ENCODE results near the gene INHBB. TPM values are rescaled to one million over a fixed set of nuclear protein-coding genes. Genes with fewer than 3 reads are reported as not detected.

Gene INHBB
- total and polyA plus RNA-seq, 2 experiments from 2014 or later: 2.7 to 6.6 TPM

DNA sequence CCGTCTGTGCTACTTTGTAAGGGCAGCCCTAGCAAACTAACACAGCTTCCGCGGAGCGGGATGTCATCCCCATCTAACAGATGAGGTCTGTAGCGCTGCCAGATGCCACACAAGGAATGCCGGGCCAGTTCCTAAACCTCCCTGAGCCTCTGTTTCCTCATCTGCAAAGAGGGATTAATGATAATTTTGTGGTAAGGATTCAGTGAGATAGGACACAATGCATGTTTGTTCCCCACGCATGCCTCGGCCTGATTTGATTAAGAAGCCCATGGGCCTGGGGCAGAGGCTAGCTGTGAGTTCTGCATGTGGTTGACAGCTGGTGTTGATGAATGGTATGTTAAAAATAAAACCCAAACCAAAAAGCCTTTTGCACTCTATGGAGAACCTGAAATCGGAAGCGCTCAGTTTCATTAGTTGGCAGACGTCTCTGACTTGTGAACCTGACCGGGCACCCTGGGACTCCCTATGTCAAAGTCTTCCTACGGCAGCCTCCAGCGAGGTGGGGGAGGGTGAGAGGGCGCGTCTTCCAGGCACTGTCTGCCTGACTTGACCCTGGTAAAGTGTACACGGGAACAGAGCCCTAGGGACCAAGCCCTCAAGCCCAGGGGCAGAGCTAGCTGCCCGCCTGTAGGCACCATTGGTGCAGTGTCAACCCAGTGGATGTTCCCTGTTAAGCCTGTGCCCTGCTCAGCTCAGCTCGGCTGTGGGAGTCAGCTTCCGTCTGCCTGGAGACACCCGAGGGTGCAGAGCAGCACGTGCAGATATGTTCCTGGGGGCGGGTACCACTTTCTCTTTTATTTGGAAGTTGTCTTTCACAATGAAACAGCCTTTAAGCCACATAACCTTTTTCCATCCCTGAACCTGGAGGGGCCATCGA lies 14.8 kb upstream of the INHBB start:
- Histone ChIP-seq H3K4me2 (no peak overlapping the region), H4K20me1 (ENCODE audit: insufficient read depth, poor library complexity, severe bottlenecking) (no peaks in the 10 kb centered on the region), H3K4me3 (no peak overlapping the region), H3K9me2 (replicated peaks; ENCODE audit: insufficient read depth) (no peaks in the 10 kb centered on the region), H3K79me2 (no peaks in the 10 kb centered on the region), H3K27me3 (no peaks in the 10 kb centered on the region), H3K27ac (no peak overlapping the region), H3K4me1 (ENCODE audit: insufficient read depth) (no peaks in the 10 kb centered on the region), H2AFZ (no peak overlapping the region), H3K36me3 (replicated peaks; ENCODE audit: insufficient read depth, low read depth) (no peaks in the 10 kb centered on the region), H3K9me3 (ENCODE audit: low read depth) (no peaks in the 10 kb centered on the region)
- 85% methylated on average over 24 of the region's 24 CpGs for WGBS (ENCODE audit: low lambda C conversion rate, missing lambda C conversion rate)
- no peak for DNase-seq (ENCODE audit: low spot score)
- TF ChIP-seq, protein P1, sequence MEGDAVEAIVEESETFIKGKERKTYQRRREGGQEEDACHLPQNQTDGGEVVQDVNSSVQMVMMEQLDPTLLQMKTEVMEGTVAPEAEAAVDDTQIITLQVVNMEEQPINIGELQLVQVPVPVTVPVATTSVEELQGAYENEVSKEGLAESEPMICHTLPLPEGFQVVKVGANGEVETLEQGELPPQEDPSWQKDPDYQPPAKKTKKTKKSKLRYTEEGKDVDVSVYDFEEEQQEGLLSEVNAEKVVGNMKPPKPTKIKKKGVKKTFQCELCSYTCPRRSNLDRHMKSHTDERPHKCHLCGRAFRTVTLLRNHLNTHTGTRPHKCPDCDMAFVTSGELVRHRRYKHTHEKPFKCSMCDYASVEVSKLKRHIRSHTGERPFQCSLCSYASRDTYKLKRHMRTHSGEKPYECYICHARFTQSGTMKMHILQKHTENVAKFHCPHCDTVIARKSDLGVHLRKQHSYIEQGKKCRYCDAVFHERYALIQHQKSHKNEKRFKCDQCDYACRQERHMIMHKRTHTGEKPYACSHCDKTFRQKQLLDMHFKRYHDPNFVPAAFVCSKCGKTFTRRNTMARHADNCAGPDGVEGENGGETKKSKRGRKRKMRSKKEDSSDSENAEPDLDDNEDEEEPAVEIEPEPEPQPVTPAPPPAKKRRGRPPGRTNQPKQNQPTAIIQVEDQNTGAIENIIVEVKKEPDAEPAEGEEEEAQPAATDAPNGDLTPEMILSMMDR (IDR thresholded peaks at IDR 0.05; ENCODE audit: poor library complexity): no peak
- TF ChIP-seq EZH2 (IDR thresholded peaks at IDR 0.05; ENCODE audit: borderline replicate concordance) (no peak), EZH2phosphoT487 (IDR thresholded peaks at IDR 0.05; ENCODE audit: low read depth, severe bottlenecking, unreplicated experiment) (no peak)

DNA sequence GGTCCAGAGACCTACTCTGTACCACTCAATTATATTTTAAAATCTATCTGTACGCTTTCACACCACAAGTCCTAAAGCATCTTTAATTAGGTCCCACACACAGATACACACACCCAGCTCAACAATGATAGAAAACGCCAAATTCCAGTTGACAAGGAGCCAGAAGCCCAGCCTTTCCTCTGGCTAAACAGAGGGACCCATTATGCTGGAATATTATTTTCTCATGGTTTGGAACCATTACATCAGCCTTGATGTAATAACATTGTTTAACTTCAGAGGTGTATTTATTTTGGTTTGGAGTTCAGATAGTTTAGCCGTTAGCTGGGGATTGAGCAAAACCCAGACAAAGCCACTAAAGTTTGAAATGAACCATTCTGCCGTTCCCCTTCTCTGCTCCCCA lies 14.0 kb upstream of the INHBB start:
- Histone ChIP-seq H3K9me3 (ENCODE audit: low read depth) (no peaks in the 10 kb centered on the region), H3K4me2 (no peak overlapping the region), H4K20me1 (ENCODE audit: insufficient read depth, poor library complexity, severe bottlenecking) (no peaks in the 10 kb centered on the region), H3K27ac (no peak overlapping the region), H3K4me1 (ENCODE audit: insufficient read depth) (no peaks in the 10 kb centered on the region), H2AFZ (no peak overlapping the region), H3K36me3 (replicated peaks; ENCODE audit: insufficient read depth, low read depth) (no peaks in the 10 kb centered on the region), H3K79me2 (no peaks in the 10 kb centered on the region), H3K9me2 (replicated peaks; ENCODE audit: insufficient read depth) (no peaks in the 10 kb centered on the region), H3K4me3 (no peak overlapping the region), H3K27me3 (no peaks in the 10 kb centered on the region)
- DNase-seq (ENCODE audit: low spot score): no peak
- 83% methylated on average over 4 of the region's 4 CpGs for WGBS (ENCODE audit: low lambda C conversion rate, missing lambda C conversion rate)
- TF ChIP-seq, protein P1 (IDR thresholded peaks at IDR 0.05; ENCODE audit: poor library complexity): no peak

DNA sequence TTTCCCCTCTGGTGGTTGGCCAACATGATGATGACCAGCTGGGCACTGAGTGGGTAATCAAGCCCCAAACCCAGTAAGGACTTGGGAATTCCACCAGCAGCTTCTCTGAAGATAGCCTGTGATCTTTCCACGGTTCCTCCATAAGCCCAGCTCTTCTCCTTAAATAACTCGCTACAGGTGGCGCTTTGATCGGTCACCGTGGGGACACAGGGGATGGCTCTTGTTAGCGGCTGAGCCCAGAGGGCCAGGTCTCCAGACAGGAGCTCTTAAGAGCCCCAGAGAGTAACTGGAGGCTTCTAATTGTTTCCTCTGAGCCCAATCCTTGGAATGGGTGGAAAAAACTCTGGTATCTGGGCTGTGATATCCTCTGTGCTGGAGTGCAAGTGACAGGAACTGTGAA lies 13.6 kb upstream of the INHBB start:
- Histone ChIP-seq H3K9me3 (ENCODE audit: low read depth) (no peaks in the 10 kb centered on the region), H2AFZ (no peak overlapping the region), H3K4me3 (no peak overlapping the region), H3K27ac (no peak overlapping the region), H3K27me3 (no peaks in the 10 kb centered on the region), H3K36me3 (replicated peaks; ENCODE audit: insufficient read depth, low read depth) (no peaks in the 10 kb centered on the region), H4K20me1 (ENCODE audit: insufficient read depth, poor library complexity, severe bottlenecking) (no peaks in the 10 kb centered on the region), H3K9me2 (replicated peaks; ENCODE audit: insufficient read depth) (no peaks in the 10 kb centered on the region), H3K79me2 (no peaks in the 10 kb centered on the region), H3K4me2 (no peak overlapping the region), H3K4me1 (ENCODE audit: insufficient read depth) (no peaks in the 10 kb centered on the region)
- 90% methylated on average over 6 of the region's 6 CpGs for WGBS (ENCODE audit: low lambda C conversion rate, missing lambda C conversion rate)
- TF ChIP-seq EZH2phosphoT487 (IDR thresholded peaks at IDR 0.05; ENCODE audit: low read depth, severe bottlenecking, unreplicated experiment): no peak
- TF ChIP-seq, protein P1 (IDR thresholded peaks at IDR 0.05; ENCODE audit: poor library complexity): no peak
- no peak for TF ChIP-seq EZH2 (IDR thresholded peaks at IDR 0.05; ENCODE audit: borderline replicate concordance)
- DNase-seq (ENCODE audit: low spot score): no peak

Measured in hepatocyte (in vitro differentiated cells).